Type B pancreatic cell (in vitro differentiated cells): ENCODE measurements around the gene NUF2. TPM values are rescaled to one million over a fixed set of nuclear protein-coding genes. Genes with fewer than 3 reads are reported as not detected.

Source experiments
- DNase-seq: peaks from one replicate; pipeline ENCODE4 v3.0.0; 2021; ENCODE audit warnings: mixed read lengths; ENCODE audit not compliant: unreplicated experiment; ENCODE audit errors: extremely low spot score
- H3K27ac Mint-ChIP-seq: 2 replicates; pipeline ENCODE4 v1.8.0; 2021; ENCODE audit warnings: mild to moderate bottlenecking, mixed read lengths
- H3K27me3 Mint-ChIP-seq: 2 replicates; pipeline ENCODE4 v1.8.0; 2021; ENCODE audit warnings: mixed read lengths
- H3K36me3 Mint-ChIP-seq: 2 replicates; pipeline ENCODE4 v1.8.0; 2021; ENCODE audit warnings: mixed read lengths
- H3K4me1 Mint-ChIP-seq: one replicate; pipeline ENCODE4 v1.8.0; 2021; ENCODE audit warnings: mixed read lengths; ENCODE audit not compliant: unreplicated experiment
- H3K4me3 Mint-ChIP-seq: 2 replicates; pipeline ENCODE4 v1.8.0; 2021; ENCODE audit warnings: mild to moderate bottlenecking, mixed read lengths
- H3K9me3 Mint-ChIP-seq: 2 replicates; pipeline ENCODE4 v1.8.0; 2021; ENCODE audit warnings: mixed read lengths
- total RNA-seq: library from RNA; stranded (reverse); gene quantifications from 2 replicates; pipeline ENCODE4 v1.2.1, GENCODE V29; 2021; ENCODE audit warnings: low replicate concordance
- TF ChIP-seq, protein P1 (sequence below): fragments of 200-600 bp; sonication (generic); conservative IDR thresholded peaks from 2 replicates; pipeline ENCODE4 v1.5.0; 2021; ENCODE audit warnings: antibody characterized with exemption, mild to moderate bottlenecking

NUF2 gene
- total RNA-seq, 1 donor from 2014 or later: 26.5 TPM

DNA sequence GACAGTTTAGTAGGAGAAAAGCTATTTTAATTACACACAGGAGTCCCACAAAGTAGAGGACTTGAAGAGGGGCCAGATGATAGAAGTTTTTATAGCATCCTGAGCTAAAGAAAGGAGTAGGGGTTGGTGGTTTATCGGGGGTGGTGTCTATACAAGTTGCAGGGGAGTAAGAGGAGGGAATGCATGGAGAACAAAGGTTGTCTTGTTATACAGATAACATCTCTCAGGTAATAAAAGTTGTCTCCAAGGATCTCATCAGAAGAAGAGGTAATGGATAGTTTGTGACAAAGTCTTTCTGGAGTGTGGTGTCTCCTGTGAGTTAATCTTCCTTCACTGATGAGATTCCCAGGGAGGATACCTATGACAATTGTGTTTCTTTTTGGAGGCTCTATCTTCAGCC, 23.4 kb upstream of the NUF2 start:
- Mint-ChIP-seq H3K36me3 (peaks cover 9% of the 10 kb centered on the region), H3K4me3 (no peak overlapping the region), H3K27me3 (no peaks in the 10 kb centered on the region), H3K4me1 (no peaks in the 10 kb centered on the region), H3K27ac (no peak overlapping the region), H3K9me3 (no peaks in the 10 kb centered on the region)
- no peak for DNase-seq
- TF ChIP-seq, protein P1, sequence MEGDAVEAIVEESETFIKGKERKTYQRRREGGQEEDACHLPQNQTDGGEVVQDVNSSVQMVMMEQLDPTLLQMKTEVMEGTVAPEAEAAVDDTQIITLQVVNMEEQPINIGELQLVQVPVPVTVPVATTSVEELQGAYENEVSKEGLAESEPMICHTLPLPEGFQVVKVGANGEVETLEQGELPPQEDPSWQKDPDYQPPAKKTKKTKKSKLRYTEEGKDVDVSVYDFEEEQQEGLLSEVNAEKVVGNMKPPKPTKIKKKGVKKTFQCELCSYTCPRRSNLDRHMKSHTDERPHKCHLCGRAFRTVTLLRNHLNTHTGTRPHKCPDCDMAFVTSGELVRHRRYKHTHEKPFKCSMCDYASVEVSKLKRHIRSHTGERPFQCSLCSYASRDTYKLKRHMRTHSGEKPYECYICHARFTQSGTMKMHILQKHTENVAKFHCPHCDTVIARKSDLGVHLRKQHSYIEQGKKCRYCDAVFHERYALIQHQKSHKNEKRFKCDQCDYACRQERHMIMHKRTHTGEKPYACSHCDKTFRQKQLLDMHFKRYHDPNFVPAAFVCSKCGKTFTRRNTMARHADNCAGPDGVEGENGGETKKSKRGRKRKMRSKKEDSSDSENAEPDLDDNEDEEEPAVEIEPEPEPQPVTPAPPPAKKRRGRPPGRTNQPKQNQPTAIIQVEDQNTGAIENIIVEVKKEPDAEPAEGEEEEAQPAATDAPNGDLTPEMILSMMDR: no peak

- no peak for DNase-seq
- no peaks in the 10 kb centered on the region for H3K27me3 Mint-ChIP-seq
- TF ChIP-seq, protein P1: no peak
- H3K27ac Mint-ChIP-seq: no peak overlapping the region
- no peak overlapping the region for H3K4me3 Mint-ChIP-seq
- H3K4me1 Mint-ChIP-seq: no peaks in the 10 kb centered on the region
- peaks cover 9% of the 10 kb centered on the region for H3K36me3 Mint-ChIP-seq
- H3K9me3 Mint-ChIP-seq: no peaks in the 10 kb centered on the region
Observed at GRCh38 chr1:163300568-163300967, 21.2 kb upstream of the NUF2 start.

DNA sequence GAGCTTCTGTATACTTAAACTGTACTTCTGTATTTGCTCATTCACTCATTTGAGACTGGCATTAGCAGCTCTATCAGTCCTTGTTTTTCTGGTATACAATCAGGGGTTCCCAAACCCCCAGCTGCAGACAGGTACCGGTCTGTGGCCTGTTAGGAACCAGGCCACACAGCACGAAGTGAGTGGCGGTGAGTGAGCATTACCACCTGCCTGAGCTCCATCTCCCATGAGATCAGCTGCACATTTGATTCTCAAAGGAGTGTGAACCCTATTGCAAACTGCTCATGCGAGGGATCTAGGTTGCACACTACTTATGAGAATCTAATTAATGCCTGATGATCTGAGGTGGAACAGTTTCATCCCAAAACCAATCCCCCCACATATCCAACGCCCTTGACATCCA, 18.2 kb upstream of the NUF2 start:
- Mint-ChIP-seq H3K9me3 (no peaks in the 10 kb centered on the region), H3K27me3 (no peaks in the 10 kb centered on the region), H3K36me3 (peaks cover 9% of the 10 kb centered on the region), H3K4me1 (no peaks in the 10 kb centered on the region), H3K27ac (no peak overlapping the region), H3K4me3 (no peak overlapping the region)
- DNase-seq: no peak
- TF ChIP-seq, protein P1: no peak

DNA sequence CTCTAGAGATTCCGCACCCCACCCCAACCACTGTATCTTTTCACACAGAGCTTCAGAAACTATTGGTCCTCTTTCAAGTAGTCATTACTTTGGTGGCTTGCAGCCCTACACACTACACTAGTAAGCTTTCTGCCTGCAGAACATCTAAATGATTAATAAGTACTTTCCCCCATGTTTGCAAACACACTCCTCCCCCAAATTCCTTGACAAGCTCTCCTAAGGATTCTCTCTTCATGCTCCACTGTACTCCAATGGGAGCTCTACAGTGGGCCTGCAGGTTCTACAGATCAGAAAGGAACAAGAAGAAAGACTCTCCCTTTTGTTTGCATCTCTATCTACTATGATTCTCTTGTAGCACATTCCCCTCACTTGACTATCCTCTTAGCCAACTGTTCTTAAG, 16.3 kb upstream of the NUF2 start:
- TF ChIP-seq, protein P1: no peak
- DNase-seq: no peak
- Mint-ChIP-seq H3K4me3 (no peak overlapping the region), H3K27me3 (no peaks in the 10 kb centered on the region), H3K27ac (no peak overlapping the region), H3K9me3 (no peaks in the 10 kb centered on the region), H3K36me3 (peaks cover 9% of the 10 kb centered on the region), H3K4me1 (no peaks in the 10 kb centered on the region)

- Mint-ChIP-seq H3K9me3 (no peaks in the 10 kb centered on the region), H3K27me3 (no peaks in the 10 kb centered on the region), H3K4me1 (no peaks in the 10 kb centered on the region), H3K4me3 (no peak overlapping the region), H3K27ac (no peak overlapping the region), H3K36me3 (peaks cover 1% of the 10 kb centered on the region)
- DNase-seq: no peak
- TF ChIP-seq, protein P1: no peak
Observed at GRCh38 chr1:163307479-163308171, 14.1 kb upstream of the NUF2 start.
